ENCODE results near the gene GAK.

Gene GAK

GRCh38 chr4:914531-914930 is 17.6 kb downstream of the GAK start:
- Histone ChIP-seq H3K36me3 (ENCODE audit: control insufficient read depth, low read depth, low read length) (peaks cover 4% of the 10 kb centered on the region), H3K4me3 (ENCODE audit: low read length) (no peak overlapping the region), H3K9me3 (ENCODE audit: control insufficient read depth, low read depth, low read length) (no peaks in the 10 kb centered on the region), H3K27ac (ENCODE audit: low read length) (no peak overlapping the region), H3K4me1 (ENCODE audit: control insufficient read depth, low read depth, low read length) (peaks cover 5% of the 10 kb centered on the region), H3K9ac (ENCODE audit: low read length) (no peak overlapping the region), H3K27me3 (ENCODE audit: control insufficient read depth, insufficient read depth, low read length) (no peaks in the 10 kb centered on the region)

DNA sequence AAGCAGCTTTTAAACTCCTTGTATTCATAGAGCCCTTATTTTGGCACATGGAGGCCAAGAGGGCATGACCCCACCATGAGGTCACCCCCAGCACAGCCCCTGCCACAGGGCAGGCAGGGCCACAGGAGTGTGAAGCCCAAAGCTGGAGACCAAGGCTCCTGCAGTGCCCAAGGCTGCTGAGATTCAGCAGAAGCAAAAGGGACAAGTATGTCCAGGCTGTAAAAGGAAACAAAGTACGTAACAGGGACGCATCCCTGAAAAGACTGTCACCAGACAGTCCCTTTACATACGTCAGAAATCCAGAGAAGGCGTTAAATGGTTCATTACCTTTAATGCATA is 18.9 kb downstream of the GAK start:
- no peak overlapping the region for H3K9ac ChIP-seq (ENCODE audit: low read length)
- H3K27me3 ChIP-seq (ENCODE audit: control insufficient read depth, insufficient read depth, low read length) = no peaks in the 10 kb centered on the region
- peaks cover 4% of the 10 kb centered on the region for H3K36me3 ChIP-seq (ENCODE audit: control insufficient read depth, low read depth, low read length)
- peaks cover 5% of the 10 kb centered on the region for H3K4me1 ChIP-seq (ENCODE audit: control insufficient read depth, low read depth, low read length)
- H3K4me3 ChIP-seq (ENCODE audit: low read length) = no peak overlapping the region
- H3K9me3 ChIP-seq (ENCODE audit: control insufficient read depth, low read depth, low read length) = no peaks in the 10 kb centered on the region
- H3K27ac ChIP-seq (ENCODE audit: low read length) = no peak overlapping the region

- Histone ChIP-seq H3K9me3 (ENCODE audit: control insufficient read depth, low read depth, low read length) (no peaks in the 10 kb centered on the region), H3K36me3 (ENCODE audit: control insufficient read depth, low read depth, low read length) (peaks cover 4% of the 10 kb centered on the region), H3K4me1 (ENCODE audit: control insufficient read depth, low read depth, low read length) (peaks cover 5% of the 10 kb centered on the region), H3K9ac (ENCODE audit: low read length) (no peak overlapping the region), H3K4me3 (ENCODE audit: low read length) (no peak overlapping the region), H3K27ac (ENCODE audit: low read length) (no peak overlapping the region), H3K27me3 (ENCODE audit: control insufficient read depth, insufficient read depth, low read length) (no peaks in the 10 kb centered on the region)
These were observed 19.4 kb downstream of the GAK start for GRCh38 chr4:912548-913279.

DNA sequence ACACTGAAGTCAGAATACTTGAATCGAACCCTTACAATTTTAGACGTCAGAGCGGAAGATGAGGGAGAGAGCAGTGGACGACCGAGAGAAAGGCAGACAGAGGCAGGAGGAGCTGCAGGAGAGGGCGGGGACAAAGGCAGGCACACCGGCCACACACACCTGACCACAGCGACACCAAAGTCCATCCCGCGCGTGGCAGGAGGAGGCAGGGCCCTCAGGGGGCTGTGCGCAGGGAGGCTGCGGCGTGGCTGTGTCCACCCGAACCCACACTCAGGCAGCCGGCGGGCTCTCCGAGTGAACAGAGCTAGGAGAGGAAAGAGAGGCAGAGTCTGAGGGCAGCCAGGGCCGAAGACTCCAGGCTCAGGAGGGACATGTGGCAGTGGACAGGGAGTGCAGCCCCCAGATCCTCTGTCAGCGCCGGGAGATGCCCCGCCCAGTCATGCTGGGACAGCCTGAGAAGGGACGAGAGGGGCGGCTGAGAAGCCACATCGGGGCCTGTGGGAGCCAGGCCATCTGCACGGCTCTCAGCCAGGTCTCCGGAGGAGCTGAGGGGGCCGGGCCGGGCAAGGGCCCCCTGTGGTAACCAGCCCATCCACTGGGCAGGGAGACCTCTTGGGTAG is 20.1 kb downstream of the GAK start:
- Histone ChIP-seq H3K27ac (ENCODE audit: low read length) (no peak overlapping the region), H3K36me3 (ENCODE audit: control insufficient read depth, low read depth, low read length) (peaks cover 4% of the 10 kb centered on the region), H3K9ac (ENCODE audit: low read length) (no peak overlapping the region), H3K4me1 (ENCODE audit: control insufficient read depth, low read depth, low read length) (peaks cover 5% of the 10 kb centered on the region), H3K4me3 (ENCODE audit: low read length) (no peak overlapping the region), H3K27me3 (ENCODE audit: control insufficient read depth, insufficient read depth, low read length) (no peaks in the 10 kb centered on the region), H3K9me3 (ENCODE audit: control insufficient read depth, low read depth, low read length) (no peaks in the 10 kb centered on the region)

GRCh38 chr4:911221-911751 is 20.8 kb downstream of the GAK start:
- Histone ChIP-seq H3K27ac (ENCODE audit: low read length) (no peak overlapping the region), H3K27me3 (ENCODE audit: control insufficient read depth, insufficient read depth, low read length) (no peaks in the 10 kb centered on the region), H3K4me3 (ENCODE audit: low read length) (no peak overlapping the region), H3K9me3 (ENCODE audit: control insufficient read depth, low read depth, low read length) (no peaks in the 10 kb centered on the region), H3K4me1 (ENCODE audit: control insufficient read depth, low read depth, low read length) (peaks cover 5% of the 10 kb centered on the region), H3K36me3 (ENCODE audit: control insufficient read depth, low read depth, low read length) (peaks cover 4% of the 10 kb centered on the region), H3K9ac (ENCODE audit: low read length) (no peak overlapping the region)

DNA sequence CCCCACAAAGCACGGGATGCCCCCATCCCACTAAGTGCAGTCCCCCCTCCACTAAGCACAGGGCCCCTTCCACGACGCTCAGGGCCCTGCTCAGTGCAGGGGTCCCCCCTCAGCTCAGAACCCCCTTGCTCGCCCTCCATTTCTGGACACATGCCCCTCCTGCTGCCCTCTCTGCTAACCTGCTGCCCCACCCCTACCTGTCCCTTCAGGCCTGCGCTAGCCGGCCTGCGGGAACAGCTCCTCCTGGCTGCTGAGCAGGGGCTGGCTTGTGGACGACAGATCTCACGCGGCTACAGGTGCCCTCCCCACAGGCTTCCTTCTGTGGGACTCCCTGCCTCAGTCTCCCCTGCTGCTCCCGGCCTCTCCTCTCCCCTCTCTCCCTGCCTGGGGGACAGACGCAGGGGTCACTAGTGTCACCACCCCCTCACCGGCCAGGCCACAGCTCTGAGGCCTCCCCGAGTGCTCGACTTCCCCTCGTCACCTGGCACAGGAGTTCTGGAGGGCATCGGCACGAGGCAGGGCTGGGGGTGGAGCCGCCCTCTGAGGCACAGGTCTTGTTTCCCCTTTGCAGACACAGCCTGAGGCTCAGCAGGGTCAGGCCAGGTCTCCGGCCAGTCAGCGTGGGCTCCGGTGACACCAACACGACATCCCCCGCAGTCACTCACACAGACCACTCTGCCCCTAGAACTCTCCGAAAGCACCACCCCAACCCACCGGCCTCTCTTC is 21.6 kb downstream of the GAK start:
- Histone ChIP-seq H3K27ac (ENCODE audit: low read length) (no peak overlapping the region), H3K4me1 (ENCODE audit: control insufficient read depth, low read depth, low read length) (peaks cover 5% of the 10 kb centered on the region), H3K27me3 (ENCODE audit: control insufficient read depth, insufficient read depth, low read length) (no peaks in the 10 kb centered on the region), H3K4me3 (ENCODE audit: low read length) (no peak overlapping the region), H3K9me3 (ENCODE audit: control insufficient read depth, low read depth, low read length) (no peaks in the 10 kb centered on the region), H3K36me3 (ENCODE audit: control insufficient read depth, low read depth, low read length) (peaks cover 4% of the 10 kb centered on the region), H3K9ac (ENCODE audit: low read length) (no peak overlapping the region)

- H3K4me3 ChIP-seq (ENCODE audit: low read length) = no peak overlapping the region
- peaks cover 5% of the 10 kb centered on the region for H3K4me1 ChIP-seq (ENCODE audit: control insufficient read depth, low read depth, low read length)
- H3K9ac ChIP-seq (ENCODE audit: low read length) = no peak overlapping the region
- H3K9me3 ChIP-seq (ENCODE audit: control insufficient read depth, low read depth, low read length) = no peaks in the 10 kb centered on the region
- H3K27me3 ChIP-seq (ENCODE audit: control insufficient read depth, insufficient read depth, low read length) = no peaks in the 10 kb centered on the region
- no peak overlapping the region for H3K27ac ChIP-seq (ENCODE audit: low read length)
- peaks cover 4% of the 10 kb centered on the region for H3K36me3 ChIP-seq (ENCODE audit: control insufficient read depth, low read depth, low read length)
These were observed 22.3 kb downstream of the GAK start for GRCh38 chr4:909821-910220.

GRCh38 chr4:909131-909571 is 23.0 kb downstream of the GAK start:
- Histone ChIP-seq H3K4me1 (ENCODE audit: control insufficient read depth, low read depth, low read length) (peaks cover 5% of the 10 kb centered on the region), H3K27ac (ENCODE audit: low read length) (no peak overlapping the region), H3K9me3 (ENCODE audit: control insufficient read depth, low read depth, low read length) (no peaks in the 10 kb centered on the region), H3K9ac (ENCODE audit: low read length) (no peak overlapping the region), H3K27me3 (ENCODE audit: control insufficient read depth, insufficient read depth, low read length) (no peaks in the 10 kb centered on the region), H3K4me3 (ENCODE audit: low read length) (no peak overlapping the region), H3K36me3 (ENCODE audit: control insufficient read depth, low read depth, low read length) (peaks cover 4% of the 10 kb centered on the region)

DNA sequence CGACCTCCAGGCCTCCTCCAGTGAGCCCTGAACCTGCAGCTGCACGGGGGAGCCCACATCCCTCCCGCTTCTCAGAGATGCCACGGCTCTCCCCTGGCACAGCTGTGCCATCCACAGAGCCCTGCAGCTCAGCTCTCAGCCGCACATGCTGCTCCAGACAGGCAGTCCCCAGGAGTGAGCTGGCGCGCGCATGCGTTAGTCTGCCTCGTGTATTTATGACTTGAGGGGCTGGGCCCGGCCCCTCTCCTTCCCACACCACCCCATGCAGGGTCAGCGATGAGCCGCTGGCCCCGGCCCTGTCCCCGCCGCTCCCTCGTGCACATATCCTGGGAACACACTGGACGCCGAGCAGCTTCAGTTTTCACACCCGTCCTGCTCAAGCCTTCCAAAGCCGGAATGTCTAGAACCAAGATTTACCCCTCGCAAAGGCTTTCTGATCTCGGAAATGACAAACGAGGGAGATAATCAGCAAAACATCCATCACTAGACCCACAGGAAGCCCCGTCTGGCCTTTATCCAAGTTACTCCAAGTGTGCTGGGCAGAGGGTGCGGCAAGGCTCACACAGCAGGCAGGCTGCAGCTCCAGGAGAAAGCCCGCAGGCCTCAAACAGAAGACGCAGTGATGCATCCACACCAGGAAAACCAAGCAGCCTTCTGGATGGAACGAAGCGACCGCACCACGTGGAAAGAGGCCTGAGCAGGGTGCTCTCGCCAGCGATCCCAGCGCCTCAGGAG is 24.3 kb downstream of the GAK start:
- no peak overlapping the region for H3K27ac ChIP-seq (ENCODE audit: low read length)
- peaks cover 4% of the 10 kb centered on the region for H3K36me3 ChIP-seq (ENCODE audit: control insufficient read depth, low read depth, low read length)
- H3K27me3 ChIP-seq (ENCODE audit: control insufficient read depth, insufficient read depth, low read length) = no peaks in the 10 kb centered on the region
- no peak overlapping the region for H3K9ac ChIP-seq (ENCODE audit: low read length)
- H3K4me3 ChIP-seq (ENCODE audit: low read length) = no peak overlapping the region
- H3K9me3 ChIP-seq (ENCODE audit: control insufficient read depth, low read depth, low read length) = no peaks in the 10 kb centered on the region
- H3K4me1 ChIP-seq (ENCODE audit: control insufficient read depth, low read depth, low read length) = peaks cover 5% of the 10 kb centered on the region

GRCh38 chr4:907103-907400 is 25.1 kb downstream of the GAK start:
- H3K36me3 ChIP-seq (ENCODE audit: control insufficient read depth, low read depth, low read length) = peaks cover 4% of the 10 kb centered on the region
- H3K27ac ChIP-seq (ENCODE audit: low read length) = no peak overlapping the region
- H3K9me3 ChIP-seq (ENCODE audit: control insufficient read depth, low read depth, low read length) = no peaks in the 10 kb centered on the region
- no peaks in the 10 kb centered on the region for H3K4me1 ChIP-seq (ENCODE audit: control insufficient read depth, low read depth, low read length)
- no peak overlapping the region for H3K4me3 ChIP-seq (ENCODE audit: low read length)
- no peaks in the 10 kb centered on the region for H3K27me3 ChIP-seq (ENCODE audit: control insufficient read depth, insufficient read depth, low read length)
- no peak overlapping the region for H3K9ac ChIP-seq (ENCODE audit: low read length)

DNA sequence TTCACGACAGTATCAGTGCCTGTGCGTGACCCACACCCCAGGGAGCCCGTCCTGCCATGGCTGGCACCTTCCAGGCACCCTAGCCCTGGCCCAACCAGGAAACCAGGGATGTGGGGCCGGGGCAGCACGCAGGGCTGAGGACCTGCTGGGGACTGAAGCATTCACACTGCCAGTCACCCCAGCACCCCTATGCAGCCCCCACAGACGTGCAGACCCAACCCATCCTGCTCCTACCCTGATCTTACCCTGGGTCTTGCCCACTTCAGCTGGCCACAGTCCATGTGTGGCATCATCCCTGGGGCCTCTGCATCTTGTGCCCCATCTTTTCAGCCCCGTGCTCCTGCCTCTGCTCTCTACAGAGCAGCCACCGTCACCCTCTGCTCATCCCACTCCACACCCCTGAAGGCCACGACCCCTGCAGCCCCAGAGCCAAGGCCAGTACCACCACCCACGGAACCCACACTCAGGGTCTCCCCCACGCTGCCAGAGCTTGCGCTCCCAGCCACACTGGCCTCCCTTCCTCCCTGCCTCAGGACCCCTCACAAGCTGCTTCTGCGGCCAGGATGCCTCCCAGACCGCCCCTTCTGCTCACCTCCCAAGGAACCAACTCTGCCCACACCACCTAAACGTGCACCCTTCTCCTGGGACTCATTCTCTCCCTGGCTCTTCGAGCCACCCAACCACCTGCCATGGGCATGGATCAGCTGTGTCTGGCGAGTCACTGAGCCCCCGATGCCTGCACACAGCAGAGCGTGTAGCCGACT is 25.6 kb downstream of the GAK start:
- H3K4me1 ChIP-seq (ENCODE audit: control insufficient read depth, low read depth, low read length) = no peaks in the 10 kb centered on the region
- no peaks in the 10 kb centered on the region for H3K27me3 ChIP-seq (ENCODE audit: control insufficient read depth, insufficient read depth, low read length)
- peaks cover 4% of the 10 kb centered on the region for H3K36me3 ChIP-seq (ENCODE audit: control insufficient read depth, low read depth, low read length)
- no peak overlapping the region for H3K4me3 ChIP-seq (ENCODE audit: low read length)
- no peaks in the 10 kb centered on the region for H3K9me3 ChIP-seq (ENCODE audit: control insufficient read depth, low read depth, low read length)
- H3K9ac ChIP-seq (ENCODE audit: low read length) = no peak overlapping the region
- H3K27ac ChIP-seq (ENCODE audit: low read length) = no peak overlapping the region

Data from iPS-18a (cell line).